Parathyroid adenoma (tissue), 2 donors: ENCODE data around the gene EEFSEC.

Experiments used
- H2AFZ ChIP-seq: fragments of 300-600 bp; sonication (generic); one replicate; pipeline ENCODE4 v1.7.0; 2017; ENCODE audit warnings: antibody characterized with exemption, mild to moderate bottlenecking
- H3K27ac ChIP-seq: fragments of 300-600 bp; sonication (generic); one replicate; pipeline ENCODE4 v1.7.0; 2017
- H3K27me3 ChIP-seq: fragments of 300-600 bp; sonication (generic); one replicate; pipeline ENCODE4 v1.7.0; 2017; ENCODE audit warnings: low read length; ENCODE audit not compliant: control insufficient read depth, insufficient read depth
- H3K36me3 ChIP-seq: fragments of 300-600 bp; sonication (generic); one replicate; pipeline ENCODE4 v1.7.0; 2017; ENCODE audit warnings: low read length; ENCODE audit not compliant: control insufficient read depth, insufficient read depth
- H3K4me1 ChIP-seq: fragments of 300-600 bp; sonication (generic); one replicate; pipeline ENCODE4 v1.7.0; 2017; ENCODE audit warnings: control low read depth
- H3K4me2 ChIP-seq: fragments of 300-600 bp; sonication (generic); one replicate; pipeline ENCODE4 v1.7.0; 2017; ENCODE audit warnings: low read length
- H3K4me3 ChIP-seq: fragments of 300-600 bp; sonication (generic); one replicate; pipeline ENCODE4 v1.7.0; 2017; ENCODE audit warnings: low read depth, low read length
- H3K79me2 ChIP-seq: fragments of 300-600 bp; sonication (generic); one replicate; pipeline ENCODE4 v1.7.0; 2017; ENCODE audit warnings: control low read depth
- H3K9ac ChIP-seq: fragments of 300-600 bp; sonication (generic); one replicate; pipeline ENCODE4 v1.7.0; 2017; ENCODE audit warnings: mild to moderate bottlenecking
- H3K9me3 ChIP-seq: fragments of 300-600 bp; sonication (generic); one replicate; pipeline ENCODE4 v1.7.0; 2017; ENCODE audit warnings: low read length; ENCODE audit not compliant: control insufficient read depth
- CTCF ChIP-seq: fragments of 300-600 bp; sonication (generic); IDR thresholded peaks from one replicate; pipeline ENCODE4 v1.7.0; 2017; ENCODE audit warnings: antibody characterized with exemption, mild to moderate bottlenecking
- donor health status: primary hyperparathyroidism.

The EEFSEC gene

GRCh38 chr3:128279601-128279880 is 126.3 kb downstream of the EEFSEC start:
- no peaks in the 10 kb centered on the region for H3K27me3 ChIP-seq
- H3K27ac ChIP-seq: no peak overlapping the region
- H3K79me2 ChIP-seq: no peaks in the 10 kb centered on the region
- H3K4me3 ChIP-seq: no peak overlapping the region
- TF ChIP-seq CTCF: no peak
- H3K9me3 ChIP-seq: no peaks in the 10 kb centered on the region
- H3K4me1 ChIP-seq: peaks cover 2% of the 10 kb centered on the region
- no peak overlapping the region for H2AFZ ChIP-seq
- H3K36me3 ChIP-seq: no peaks in the 10 kb centered on the region
- H3K4me2 ChIP-seq: no peak overlapping the region
- H3K9ac ChIP-seq: no peak overlapping the region

DNA sequence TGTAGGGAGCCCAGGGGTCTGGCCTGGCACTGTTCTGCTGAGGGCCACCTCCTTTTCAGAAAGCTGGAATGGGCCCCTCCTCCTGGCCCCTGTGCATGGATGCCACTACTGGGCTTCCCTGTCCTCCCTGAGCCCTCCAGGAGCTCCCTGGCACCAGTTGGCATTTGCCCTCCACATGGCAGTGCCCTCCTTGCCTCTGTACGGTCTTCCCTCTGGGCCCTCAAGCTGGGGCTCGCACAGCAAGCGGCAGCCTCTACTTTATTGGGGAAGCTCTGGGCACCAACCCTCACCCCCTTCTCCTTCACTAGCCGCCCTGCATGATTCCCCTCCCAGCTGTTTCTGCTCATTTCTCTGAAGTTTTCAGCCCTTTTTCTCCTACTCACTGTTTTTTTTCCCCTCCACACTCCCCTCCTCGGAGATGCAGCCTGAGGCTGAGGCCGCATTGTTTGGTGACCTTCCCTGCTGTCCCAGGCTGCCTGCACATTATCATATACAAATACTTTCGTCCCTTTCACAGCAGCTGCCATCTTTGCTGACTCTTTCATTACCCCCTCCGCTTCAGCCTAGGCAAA is 127.3 kb downstream of the EEFSEC start:
- Histone ChIP-seq H3K4me1 (peaks cover 2% of the 10 kb centered on the region), H3K79me2 (no peaks in the 10 kb centered on the region), H3K27ac (no peak overlapping the region), H3K4me3 (no peak overlapping the region), H3K9me3 (no peaks in the 10 kb centered on the region), H3K36me3 (no peaks in the 10 kb centered on the region), H3K9ac (no peak overlapping the region), H2AFZ (no peak overlapping the region), H3K27me3 (no peaks in the 10 kb centered on the region), H3K4me2 (no peak overlapping the region)
- no peak for TF ChIP-seq CTCF

DNA sequence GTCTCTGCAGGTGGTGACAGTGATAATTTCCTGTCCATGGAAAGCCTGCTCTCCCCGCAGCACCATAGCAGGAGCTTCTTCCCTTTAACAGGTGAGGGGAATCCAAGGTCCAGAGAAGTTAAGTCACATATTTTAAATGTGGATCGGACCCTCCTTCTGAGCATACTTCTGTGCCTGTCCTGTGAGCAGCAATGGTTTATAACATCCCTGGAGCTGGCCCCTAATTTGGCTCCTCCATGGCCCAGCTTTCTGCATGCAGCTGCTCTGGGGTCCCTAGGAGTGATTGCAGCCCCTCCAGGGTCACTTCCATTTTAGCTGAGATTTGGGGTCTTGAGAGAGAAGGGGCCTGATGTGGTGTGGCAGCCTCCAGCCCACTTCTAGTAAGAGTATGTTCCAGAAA is 127.8 kb downstream of the EEFSEC start:
- Histone ChIP-seq H3K9ac (no peak overlapping the region), H3K4me1 (peaks cover 2% of the 10 kb centered on the region), H3K27ac (no peak overlapping the region)

GRCh38 chr3:128281461-128282367 is 128.4 kb downstream of the EEFSEC start:
- Histone ChIP-seq H3K4me1 (peaks cover 2% of the 10 kb centered on the region), H3K4me2 (no peak overlapping the region), H3K9ac (no peak overlapping the region), H3K79me2 (no peaks in the 10 kb centered on the region), H3K4me3 (no peak overlapping the region), H3K27ac (no peak overlapping the region), H2AFZ (no peak overlapping the region), H3K9me3 (no peaks in the 10 kb centered on the region), H3K27me3 (no peaks in the 10 kb centered on the region), H3K36me3 (no peaks in the 10 kb centered on the region)
- TF ChIP-seq CTCF: no peak

More for the DNA sequence above, 127.8 kb downstream of the EEFSEC start:
- no peaks in the 10 kb centered on the region for H3K36me3 ChIP-seq
- no peak overlapping the region for H3K4me2 ChIP-seq
- H3K9me3 ChIP-seq: no peaks in the 10 kb centered on the region
- no peak for TF ChIP-seq CTCF
- no peaks in the 10 kb centered on the region for H3K79me2 ChIP-seq
- no peak overlapping the region for H2AFZ ChIP-seq
- no peaks in the 10 kb centered on the region for H3K27me3 ChIP-seq
- H3K4me3 ChIP-seq: no peak overlapping the region
